K562 (cell line): ENCODE data around the gene VKORC1. TPM values are rescaled to one million over a fixed set of nuclear protein-coding genes. Genes with fewer than 3 reads are reported as not detected.

Source experiments
- ETV1 ChIP-seq: fragments of 450-650 bp; conservative IDR thresholded peaks from 2 replicates; pipeline ENCODE4 v1.6.1; 2016; ENCODE audit warnings: missing genetic modification characterization, control low read depth, low read depth, missing compliant biosample characterization
- HDAC1 ChIP-seq, 2 experiments: fragments of 450-650 bp; IDR thresholded peaks; 2 replicates each; pipeline ENCODE4 v1.6.1; 2016 to 2017; ENCODE audit warnings: inconsistent platforms in 1 of 2, mild to moderate bottlenecking in 1 of 2, moderate library complexity in 1 of 2
- NR3C1 ChIP-seq: sonication (generic); formaldehyde crosslinking; IDR thresholded peaks from 2 replicates; pipeline ENCODE4 v1.8.1; 2022; ENCODE audit warnings: missing genetic modification reagents
- POLR2AphosphoS5 ChIP-seq: IDR thresholded peaks from 2 replicates; pipeline ENCODE4 v1.6.1; 2011; ENCODE audit warnings: mild to moderate bottlenecking, low read depth, low read length, moderate library complexity; ENCODE audit not compliant: control insufficient read depth, insufficient read depth
- PPARD ChIP-seq: fragments of 250-450 bp; sonication (Bioruptor Pico); IDR thresholded peaks from 2 replicates; pipeline ENCODE4 v1.8.0; 2022; ENCODE audit warnings: inconsistent platforms, mild to moderate bottlenecking, moderate library complexity
- RAD21 ChIP-seq, 2 experiments: fragments of 250-450 bp in 1 of 2; fragments of 450-650 bp in 1 of 2; sonication (Bioruptor Pico) in 1 of 2; formaldehyde crosslinking in 1 of 2; IDR thresholded peaks in 1 of 2; conservative IDR thresholded peaks in 1 of 2; 2 replicates each; pipeline versions ENCODE4 v1.4.0 to v1.8.0; 2020 to 2022; ENCODE audit warnings: mild to moderate bottlenecking in 2 of 2, moderate library complexity in 1 of 2
- RB1 ChIP-seq: fragments of 450-650 bp; IDR thresholded peaks from 2 replicates; pipeline ENCODE4 v1.6.1; 2017; ENCODE audit warnings: low read depth, mild to moderate bottlenecking
- RFX1 ChIP-seq: fragments of 450-650 bp; IDR thresholded peaks from 2 replicates; pipeline ENCODE4 v1.6.1; 2016; ENCODE audit warnings: mild to moderate bottlenecking, moderate library complexity
- RHOXF2B ChIP-seq: fragments of 250-450 bp; sonication (Bioruptor Pico); conservative IDR thresholded peaks from 2 replicates; pipeline ENCODE4 v1.5.1; 2021
- RUNX1 ChIP-seq: sonication (generic); IDR thresholded peaks from 2 replicates; pipeline ENCODE4 v1.6.1; 2016; ENCODE audit warnings: antibody characterized with exemption, low read depth
- SIX5 ChIP-seq, 2 experiments: IDR thresholded peaks; 2 replicates each; pipeline ENCODE4 v1.6.1; 2011; ENCODE audit warnings: low read length in 2 of 2, borderline replicate concordance in 1 of 2, low read depth in 1 of 2, mild to moderate bottlenecking in 1 of 2, moderate library complexity in 1 of 2; ENCODE audit not compliant: insufficient read depth in 1 of 2
- TAF7 ChIP-seq: fragments of 450-650 bp; IDR thresholded peaks from 2 replicates; pipeline ENCODE4 v1.6.1; 2016; ENCODE audit warnings: missing genetic modification characterization, missing compliant biosample characterization
- polyA plus RNA-seq, 8 experiments: library from polyadenylated mRNA; depleted of rRNA in 4 of 8; stranded (reverse) in 5 of 8; unstranded in 3 of 8; fragments of >200 nt; fragmentation: Nextera tagmentation in 2 of 8; fragmentation: Illumina TruSeq in 1 of 8; extraction: Ambion mirVana in 2 of 8; extraction: Trizol in 1 of 8; gene quantifications; 2 replicates each; pipeline versions ENCODE4 v1.2.1 to v1.2.3, GENCODE V29; 2011 to 2014; ENCODE audit warnings: inconsistent platforms in 1 of 8, missing spikeins in 1 of 8
- total RNA-seq, 7 experiments: library from RNA; depleted of rRNA in 6 of 7; stranded (reverse); fragments of >200 nt in 6 of 7; fragmentation: Illumina TruSeq in 2 of 7; extraction: Trizol in 2 of 7; gene quantifications; 2 replicates each; pipeline versions ENCODE4 v1.2.1 to v1.2.3, GENCODE V29; 2011 to 2021; ENCODE audit warnings: low replicate concordance in 1 of 7
- TF ChIP-seq, protein P1 (sequence below): fragments of 450-650 bp; formaldehyde crosslinking; IDR thresholded peaks from 2 replicates; pipeline ENCODE4 v1.4.0; 2020; ENCODE audit warnings: mild to moderate bottlenecking, moderate library complexity
- TF ChIP-seq, protein P2 (sequence below): sonication (generic); formaldehyde crosslinking; IDR thresholded peaks from 2 replicates; pipeline ENCODE4 v1.8.1; 2023; ENCODE audit warnings: mild to moderate bottlenecking, missing genetic modification reagents, moderate library complexity
- TF ChIP-seq, protein P3 (sequence below): fragments of 200-800 bp; sonication (Bioruptor generic); IDR thresholded peaks from 2 replicates; pipeline ENCODE4 v1.6.1; 2017; ENCODE audit warnings: missing genetic modification characterization, missing compliant biosample characterization

VKORC1 gene
- total and polyA plus RNA-seq, 9 of the 15 experiments (the other 6 are each of a cell fraction or from before 2014, with no cell fraction given) = 30.0 to 119 (median 62.1) TPM

DNA sequence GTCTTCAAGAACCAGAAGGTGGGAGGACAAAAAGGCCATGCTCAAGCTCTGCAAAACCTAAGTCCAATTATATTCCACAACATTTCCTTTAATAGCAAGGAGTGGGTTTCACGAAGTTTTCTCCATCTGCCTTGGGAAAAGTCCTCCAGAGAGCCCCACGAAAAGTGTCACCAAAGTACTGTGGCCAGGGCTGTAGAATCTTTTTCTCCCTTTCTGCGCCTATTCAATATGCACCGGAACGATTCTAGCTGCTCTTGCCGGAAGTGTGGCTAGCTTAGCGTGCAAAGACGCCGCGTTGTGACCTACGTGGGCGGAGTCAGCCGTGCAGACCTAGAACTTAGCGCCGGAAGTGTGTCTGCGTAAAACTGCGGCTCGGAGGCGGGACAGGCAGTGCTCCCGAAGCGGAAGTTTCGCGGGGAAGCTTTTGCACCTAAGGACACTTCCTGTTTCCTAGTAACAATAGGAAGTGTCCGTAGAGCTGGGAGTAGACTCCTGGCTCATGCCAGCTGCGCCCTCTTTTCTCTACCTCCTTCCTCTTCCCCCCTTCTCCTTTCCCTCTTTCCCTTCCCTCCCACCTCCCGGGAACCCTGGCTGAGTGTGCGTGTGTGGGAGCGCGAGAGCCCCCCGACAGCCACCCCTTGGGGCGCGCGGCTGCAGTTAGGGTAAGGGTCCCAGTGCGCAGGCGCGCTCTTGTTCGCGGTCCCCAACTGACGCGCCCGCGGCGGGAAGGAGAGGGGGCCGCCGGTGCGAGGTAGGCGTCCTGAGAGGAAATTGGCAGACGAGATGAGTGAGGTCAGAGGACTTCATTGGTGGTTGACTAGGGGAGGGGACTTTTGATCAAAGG, 20.4 kb downstream of the VKORC1 start, which contains the start of the genes ZNF646 and ZNF668 (continued):
- TF ChIP-seq, protein P1, sequence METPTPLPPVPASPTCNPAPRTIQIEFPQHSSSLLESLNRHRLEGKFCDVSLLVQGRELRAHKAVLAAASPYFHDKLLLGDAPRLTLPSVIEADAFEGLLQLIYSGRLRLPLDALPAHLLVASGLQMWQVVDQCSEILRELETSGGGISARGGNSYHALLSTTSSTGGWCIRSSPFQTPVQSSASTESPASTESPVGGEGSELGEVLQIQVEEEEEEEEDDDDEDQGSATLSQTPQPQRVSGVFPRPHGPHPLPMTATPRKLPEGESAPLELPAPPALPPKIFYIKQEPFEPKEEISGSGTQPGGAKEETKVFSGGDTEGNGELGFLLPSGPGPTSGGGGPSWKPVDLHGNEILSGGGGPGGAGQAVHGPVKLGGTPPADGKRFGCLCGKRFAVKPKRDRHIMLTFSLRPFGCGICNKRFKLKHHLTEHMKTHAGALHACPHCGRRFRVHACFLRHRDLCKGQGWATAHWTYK (CRISPR knock-in tag) = no peak; the same call in 1 of the 2 replicates
- TF ChIP-seq NR3C1 (CRISPR knock-in tag) (no peak), HDAC1 (IDR thresholded peaks at IDR 0.05) (peak in 1 of 2 experiments; percentile 90; a peak in 2 of 4 replicates), RUNX1 (no peak), PPARD (no peak), RHOXF2B (CRISPR knock-in tag) (no peak), ETV1 (tag) (peak; percentile 85), RAD21 (CRISPR knock-in tag; conservative IDR thresholded peaks at IDR 0.05 in 1 of 2, IDR thresholded peaks at IDR 0.05 in 1 of 2) (no peak), RB1 (peak; percentile 63), TAF7 (tag) (peak; percentile 77), POLR2AphosphoS5 (peak; percentile 87), SIX5 (IDR thresholded peaks at IDR 0.05; ENCODE audit: borderline replicate concordance in 1 of 2, insufficient read depth in 1 of 2, low read depth in 1 of 2, low read length in 2 of 2) (peak; percentile 53 to 64; a peak in 2 of 4 replicates), RFX1 (no peak; the same call in 1 of the 2 replicates)
- TF ChIP-seq, protein P2, sequence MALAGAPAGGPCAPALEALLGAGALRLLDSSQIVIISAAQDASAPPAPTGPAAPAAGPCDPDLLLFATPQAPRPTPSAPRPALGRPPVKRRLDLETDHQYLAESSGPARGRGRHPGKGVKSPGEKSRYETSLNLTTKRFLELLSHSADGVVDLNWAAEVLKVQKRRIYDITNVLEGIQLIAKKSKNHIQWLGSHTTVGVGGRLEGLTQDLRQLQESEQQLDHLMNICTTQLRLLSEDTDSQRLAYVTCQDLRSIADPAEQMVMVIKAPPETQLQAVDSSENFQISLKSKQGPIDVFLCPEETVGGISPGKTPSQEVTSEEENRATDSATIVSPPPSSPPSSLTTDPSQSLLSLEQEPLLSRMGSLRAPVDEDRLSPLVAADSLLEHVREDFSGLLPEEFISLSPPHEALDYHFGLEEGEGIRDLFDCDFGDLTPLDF = no peak
- TF ChIP-seq, protein P3, sequence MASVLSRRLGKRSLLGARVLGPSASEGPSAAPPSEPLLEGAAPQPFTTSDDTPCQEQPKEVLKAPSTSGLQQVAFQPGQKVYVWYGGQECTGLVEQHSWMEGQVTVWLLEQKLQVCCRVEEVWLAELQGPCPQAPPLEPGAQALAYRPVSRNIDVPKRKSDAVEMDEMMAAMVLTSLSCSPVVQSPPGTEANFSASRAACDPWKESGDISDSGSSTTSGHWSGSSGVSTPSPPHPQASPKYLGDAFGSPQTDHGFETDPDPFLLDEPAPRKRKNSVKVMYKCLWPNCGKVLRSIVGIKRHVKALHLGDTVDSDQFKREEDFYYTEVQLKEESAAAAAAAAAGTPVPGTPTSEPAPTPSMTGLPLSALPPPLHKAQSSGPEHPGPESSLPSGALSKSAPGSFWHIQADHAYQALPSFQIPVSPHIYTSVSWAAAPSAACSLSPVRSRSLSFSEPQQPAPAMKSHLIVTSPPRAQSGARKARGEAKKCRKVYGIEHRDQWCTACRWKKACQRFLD = no peak; the same call in 1 of the 2 replicates
